HCT116 (cell line): Measurements from ENCODE around the gene STAT6. TPM values are rescaled to one million over a fixed set of nuclear protein-coding genes. Genes with fewer than 3 reads are reported as not detected.
"Not testable (repeated sequence)": the region's sequence is repeated elsewhere in the genome, so short reads cannot be mapped to it uniquely, and the experiment has no call there.

Experiments used
- ATAC-seq: fragments of 200-7000 bp; cut with Tn5 transposase; 2 replicates; pipeline ENCODE4 v1.9.1; 2020; ENCODE audit warnings: mild to moderate bottlenecking, moderate library complexity
- BruUV-seq: library from RNA; stranded (reverse); fragments of 400-500 nt; replicated peaks from 2 replicates; lab custom pipeline; 2021; lab: Mats Ljungman, UMichigan
- CTCF ChIA-PET: fragments of 300-600 bp; sonication (Branson Sonifier 250); formaldehyde crosslinking; loops from one replicate; lab custom pipeline; 2021; ENCODE audit warnings: antibody characterized with exemption; lab: Charles Lee
- POLR2A ChIA-PET: fragments of 300-600, 350-600 bp; sonication (Branson Sonifier 250); formaldehyde crosslinking; loops from one replicate; lab custom pipeline; 2021; ENCODE audit warnings: antibody characterized with exemption; lab: Charles Lee
- RAD21 ChIA-PET, 2 experiments: fragments of 300-600 bp; sonication (Branson Sonifier 250); formaldehyde crosslinking; loops; one replicate each; lab custom pipeline; 2023; ENCODE audit warnings: low total read pairs in 2 of 2; ENCODE audit not compliant: uncharacterized antibody in 2 of 2, unreplicated experiment in 2 of 2, low non-redundant PET in 1 of 2; lab: Charles Lee
- DNase-seq: peaks from one replicate; pipeline ENCODE4 v3.0.0-alpha.2; 2010; ENCODE audit warnings: low read depth, low spot score
- H2AFZ ChIP-seq: fragments of 200-600 bp; shearing (Covaris generic), sonication (generic); 2 replicates; pipeline ENCODE4 v1.6.1; 2017; ENCODE audit warnings: low read depth, mixed run types, mixed read lengths, antibody characterized with exemption, low read length; ENCODE audit not compliant: poor library complexity, severe bottlenecking
- H3K27ac ChIP-seq: 2 replicates; pipeline ENCODE4 v1.5.1; 2012; ENCODE audit warnings: low read depth, low read length
- H3K27me3 ChIP-seq: fragments of 200-600 bp; sonication (generic); 2 replicates; pipeline ENCODE4 v1.6.1; 2016; ENCODE audit warnings: mixed run types, low read length, mixed read lengths; ENCODE audit not compliant: insufficient read depth
- H3K36me3 ChIP-seq, 2 experiments: fragments of 200-500 bp in 1 of 2; fragments of 200-600 bp in 1 of 2; sonication (Bioruptor generic) in 1 of 2; sonication (generic) in 1 of 2; 2 replicates each; pipeline versions ENCODE4 v1.5.1 to v1.6.1; 2014 to 2016; ENCODE audit warnings: low read length in 2 of 2, inconsistent platforms in 1 of 2, mixed read lengths in 1 of 2, mixed run types in 1 of 2; ENCODE audit not compliant: insufficient read depth in 2 of 2, control insufficient read depth in 1 of 2
- H3K4me1 ChIP-seq, 2 experiments: fragments of 200-600 bp in 1 of 2; sonication (generic) in 1 of 2; 2 replicates each; pipeline versions ENCODE4 v1.5.1 to v1.6.1; 2012 to 2017; ENCODE audit warnings: low read length in 2 of 2, inconsistent platforms in 1 of 2, mild to moderate bottlenecking in 1 of 2, mixed read lengths in 1 of 2, mixed run types in 1 of 2, moderate library complexity in 1 of 2; ENCODE audit not compliant: insufficient read depth in 2 of 2, control insufficient read depth in 1 of 2
- H3K4me2 ChIP-seq: fragments of 200-600 bp; sonication (generic); 2 replicates; pipeline ENCODE4 v1.6.1; 2017; ENCODE audit warnings: mixed run types, low read length, mixed read lengths
- H3K4me3 ChIP-seq, 2 experiments: fragments of 200-600 bp in 1 of 2; sonication (generic) in 1 of 2; replicated peaks in 1 of 2; 2 replicates each; pipeline ENCODE4 v1.5.1; 2011 to 2016; ENCODE audit warnings: low read length in 2 of 2, control low read depth in 1 of 2, low read depth in 1 of 2, mild to moderate bottlenecking in 1 of 2, mixed read lengths in 1 of 2, mixed run types in 1 of 2
- H3K79me2 ChIP-seq: fragments of 200-600 bp; sonication (generic); 2 replicates; pipeline ENCODE4 v1.6.1; 2017; ENCODE audit warnings: mild to moderate bottlenecking, mixed run types, low read length, moderate library complexity, mixed read lengths; ENCODE audit not compliant: insufficient read depth
- H3K9ac ChIP-seq: fragments of 200-600 bp; sonication (generic); 2 replicates; pipeline ENCODE4 v1.6.1; 2016; ENCODE audit warnings: low read length, mixed read lengths
- H3K9me2 ChIP-seq: fragments of 200-600 bp; sonication (generic), shearing (Covaris generic); 2 replicates; pipeline ENCODE4 v1.6.1; 2017; ENCODE audit warnings: mixed run types, mild to moderate bottlenecking, moderate library complexity; ENCODE audit not compliant: insufficient read depth
- H3K9me3 ChIP-seq, 2 experiments: fragments of 200-500 bp in 1 of 2; fragments of 200-600 bp in 1 of 2; sonication (Bioruptor generic) in 1 of 2; sonication (generic) in 1 of 2; 2 replicates each; pipeline ENCODE4 v1.6.1; 2014 to 2017; ENCODE audit warnings: low read length in 2 of 2, mixed read lengths in 2 of 2, inconsistent platforms in 1 of 2, low read depth in 1 of 2, mild to moderate bottlenecking in 1 of 2, mixed run types in 1 of 2, moderate library complexity in 1 of 2; ENCODE audit not compliant: control insufficient read depth in 1 of 2, insufficient read depth in 1 of 2
- H4K20me1 ChIP-seq: fragments of 200-600 bp; sonication (generic), shearing (Covaris generic); 2 replicates; pipeline ENCODE4 v1.6.1; 2017; ENCODE audit warnings: mixed run types, mild to moderate bottlenecking, moderate library complexity; ENCODE audit not compliant: insufficient read depth
- ELF1 ChIP-seq: IDR thresholded peaks from 2 replicates; pipeline ENCODE4 v1.6.1; 2012; ENCODE audit warnings: low read depth, borderline replicate concordance
- EZH2phosphoT487 ChIP-seq: fragments of 200-600 bp; IDR thresholded peaks from 2 replicates; pipeline ENCODE4 v1.6.1; 2018; ENCODE audit warnings: antibody characterized with exemption, borderline replicate concordance
- RAD21 ChIP-seq: IDR thresholded peaks from 2 replicates; pipeline ENCODE4 v1.6.1; 2012; ENCODE audit warnings: low read depth, mild to moderate bottlenecking
- YY1 ChIP-seq: IDR thresholded peaks from 2 replicates; pipeline ENCODE4 v1.6.1; 2011; ENCODE audit warnings: low read length, low read depth, moderate library complexity, mild to moderate bottlenecking; ENCODE audit not compliant: insufficient replicate concordance; ENCODE audit errors: extremely low read depth
- intact Hi-C: fragments of 100-400 bp; cut with micrococcal nuclease; formaldehyde crosslinking; loops from 2 replicates; pipeline ENCODE4 v1.10.0; 2022
- total RNA-seq: library from RNA; stranded (reverse); gene quantifications from one replicate; pipeline ENCODE4 v1.2.1, GENCODE V29; 2021; ENCODE audit not compliant: unreplicated experiment

The STAT6 gene
- total RNA-seq, 1 experiment from 2014 or later = 78.5 TPM

DNA sequence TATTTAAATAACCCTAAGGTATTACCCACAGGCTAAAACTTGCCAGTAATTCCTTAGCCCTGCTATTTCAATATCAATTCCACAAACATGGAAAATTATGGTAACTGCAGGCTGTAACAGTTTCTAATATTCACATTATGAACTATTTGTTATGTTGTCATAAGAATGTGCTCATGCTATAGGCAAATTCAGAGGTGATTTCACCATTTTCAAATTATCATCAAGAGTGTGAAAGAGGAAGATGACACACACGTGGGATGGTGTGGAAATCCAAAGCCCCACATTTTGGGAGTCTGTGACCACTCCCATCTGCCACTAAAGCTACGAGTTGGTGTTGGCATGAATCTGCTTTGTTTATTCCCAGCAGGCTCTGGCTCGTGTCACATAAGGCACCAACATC lies 55.3 kb downstream of the STAT6 start:
- TF ChIP-seq ELF1 = no peak
- TF ChIP-seq EZH2phosphoT487 = no peak
- TF ChIP-seq RAD21 = no peak
- no peak for TF ChIP-seq YY1
- ATAC-seq = no peak
- no TSS peak for BruUV-seq
- H2AFZ ChIP-seq = no peak overlapping the region
- intact Hi-C loops = no loop called here
- ChIA-PET RAD21 (no interaction called here), POLR2A (no interaction called here), CTCF (interaction anchor here (1.3 kb wide), 1 partner anchor 14 kb away, joined by 3 read pairs; no protein-coding TSS in a partner anchor)
- no peak overlapping the region for H3K9ac ChIP-seq
- no peaks in the 10 kb centered on the region for H4K20me1 ChIP-seq
- no peaks in the 10 kb centered on the region for H3K4me1 ChIP-seq
- no peak overlapping the region for H3K27ac ChIP-seq
- H3K36me3 ChIP-seq = peaks cover 18 to 31% of the 10 kb centered on the region in 2 experiments
- no peak for DNase-seq
- no peaks in the 10 kb centered on the region for H3K79me2 ChIP-seq
- H3K4me2 ChIP-seq = no peak overlapping the region
- no peaks in the 10 kb centered on the region for H3K9me3 ChIP-seq
- H3K27me3 ChIP-seq = no peaks in the 10 kb centered on the region
- no peak overlapping the region for H3K4me3 ChIP-seq
- no peaks in the 10 kb centered on the region for H3K9me2 ChIP-seq

DNA sequence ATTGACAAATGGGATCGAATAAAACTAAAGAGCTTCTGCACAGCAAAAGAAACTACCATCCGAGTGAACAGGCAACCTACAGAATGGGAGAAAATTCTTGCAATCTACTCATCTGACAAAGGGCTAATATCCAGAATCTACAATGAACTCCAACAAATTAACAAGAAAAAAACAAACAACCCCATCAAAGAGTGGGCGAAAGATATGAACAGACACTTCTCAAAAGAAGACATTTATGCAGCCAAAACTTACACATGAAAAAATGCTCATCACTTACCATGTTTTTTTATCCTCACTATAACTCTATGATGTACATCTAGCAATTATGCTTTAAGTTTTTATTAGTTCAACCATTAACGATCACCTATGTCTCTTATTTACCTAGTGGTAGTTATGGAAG lies 57.3 kb downstream of the STAT6 start:
- ATAC-seq, H3K9me2 ChIP-seq, H3K79me2 ChIP-seq, BruUV-seq, CTCF ChIA-PET, DNase-seq, POLR2A ChIA-PET, H3K27ac ChIP-seq, H3K9me3 ChIP-seq, RAD21 ChIA-PET, H3K27me3 ChIP-seq, H3K4me3 ChIP-seq, H2AFZ ChIP-seq, H3K4me2 ChIP-seq, H3K9ac ChIP-seq, H4K20me1 ChIP-seq, intact Hi-C loops: not testable (repeated sequence)
- Histone ChIP-seq H3K36me3 (peaks cover 5 to 14% of the 10 kb centered on the region in 2 experiments; a peak in 3 of 4 replicates), H3K4me1 (peaks cover 0 to 12% of the 10 kb centered on the region in 2 experiments; a peak in 3 of 4 replicates)

DNA sequence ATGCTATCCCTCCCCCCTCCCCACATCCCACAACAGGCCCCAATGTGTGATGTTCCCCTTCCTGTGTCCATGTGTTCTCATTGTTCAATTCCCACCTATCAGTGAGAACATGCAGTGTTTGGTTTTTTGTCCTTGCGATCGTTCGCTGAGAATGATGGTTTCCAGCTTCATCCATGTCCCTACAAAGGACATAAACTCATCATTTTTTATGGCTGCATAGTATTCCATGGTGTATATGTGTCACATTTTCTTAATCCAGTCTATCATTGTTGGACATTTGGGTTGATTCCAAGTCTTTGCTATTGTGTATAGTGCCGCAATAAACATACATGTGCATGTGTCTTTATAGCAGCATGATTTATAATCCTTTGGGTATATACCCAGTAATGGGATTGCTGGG lies 58.0 kb downstream of the STAT6 start:
- BruUV-seq, H3K79me2 ChIP-seq, H4K20me1 ChIP-seq, H3K27me3 ChIP-seq, H3K4me2 ChIP-seq, H3K36me3 ChIP-seq, H3K9ac ChIP-seq, H2AFZ ChIP-seq, H3K27ac ChIP-seq, CTCF ChIA-PET, H3K9me3 ChIP-seq, H3K4me3 ChIP-seq, intact Hi-C loops, H3K9me2 ChIP-seq, RAD21 ChIA-PET, ATAC-seq, POLR2A ChIA-PET, DNase-seq: not testable (repeated sequence)
- H3K4me1 ChIP-seq = peaks cover 4 to 19% of the 10 kb centered on the region in 2 experiments
